Pancreas (tissue), 10 donors: ENCODE data around the gene CCDC50. TPM values are rescaled to one million over a fixed set of nuclear protein-coding genes. Genes with fewer than 3 reads are reported as not detected.

Source experiments
- ATAC-seq, 4 donors: fragments of 200-7000 bp; cut with Tn5 transposase; one replicate each; pipeline versions ENCODE4 v1.8.0 to v1.9.1; 2020; ENCODE audit warnings: mild to moderate bottlenecking in 4 of 4, moderate library complexity in 4 of 4
- DNase-seq, 6 donors: peaks; one replicate each; pipeline ENCODE4 v3.0.0-alpha.2; 2020
- FAIRE-seq: peaks from 2 replicates; lab custom pipeline; 2012; peaks lifted over from hg19 to GRCh38; lab: Jason Lieb, UNC
- H3K27ac ChIP-seq, 4 donors: fragments of 200-600 bp; sonication (generic); 1 replicate in 3 of 4; 2 replicates in 1 of 4; pipeline versions ENCODE4 v1.5.0 to v1.8.0; 2020
- H3K27me3 ChIP-seq, 4 donors: fragments of 200-600 bp; one replicate each; pipeline ENCODE4 v1.8.0; 2021
- H3K36me3 ChIP-seq, 3 donors: fragments of 200-600 bp; sonication (generic) in 1 of 3; one replicate each; pipeline versions ENCODE4 v1.5.0 to v1.8.0; 2020 to 2021
- H3K4me1 ChIP-seq, 3 donors: fragments of 200-600 bp; one replicate each; pipeline ENCODE4 v1.8.0; 2021
- H3K4me3 ChIP-seq, 4 donors: fragments of 200-600 bp; sonication (generic) in 2 of 4; one replicate each; pipeline versions ENCODE4 v1.5.0 to v1.8.0; 2020 to 2021
- H3K9me3 ChIP-seq, 4 donors: fragments of 200-600 bp; one replicate each; pipeline ENCODE4 v1.8.0; 2021
- CTCF ChIP-seq, 4 donors: fragments of 200-600 bp; sonication (generic) in 3 of 4; IDR thresholded peaks; one replicate each; pipeline versions ENCODE4 v1.5.0 to v1.8.0; 2021; ENCODE audit warnings: antibody characterized with exemption in 4 of 4
- WGBS, 2 donors: extraction: QIAGEN DNeasy Blood & Tissue Kit; methylation state at CpG; one replicate each; pipeline ENCODE4 v1.1.7; 2013; 5-methylcytosine and 5-hydroxymethylcytosine counted together
- intact Hi-C, 3 donors: fragments of 100-400 bp; cut with DNase I; formaldehyde crosslinking; loops; one replicate each; pipeline versions ENCODE4 v1.11.1 to v1.14.2; 2022
- polyA plus RNA-seq, 2 donors: library from polyadenylated mRNA; stranded (reverse); fragments of 200-250 nt; gene quantifications; one replicate each; pipeline ENCODE4 v1.2.3, GENCODE V29; 2013
- total RNA-seq, 6 donors: library from RNA; stranded (reverse); fragmentation: NEBNext Ultra II Directional in 4 of 6; extraction: Animal tissue kit (Norgen Biotek cat#: 25700) in 4 of 6; gene quantifications; one replicate each; pipeline versions ENCODE4 v1.2.1 to v1.2.4, GENCODE V29; 2021 to 2023
- donor health status: healthy with polysubstance abuse.
- donor health status: DM: no; HTN: no; CAD: no; lungs with moderate emphysema.
- donor health status: DM: no; HTN: no; CAD: no.
- donor health status: control.
- donor health status: control.
- donor health status: Bipolar disorder and iron deficiency.
- donor health status: DM: yes; HTN: yes; CAD: no.
- donor health status: DM: no; HTN: no; CAD: no.
- donor health status: DM: no; HTN: no; CAD: no.
- donor health status: DM: yes; HTN: yes; CAD: no.

The CCDC50 gene
- total and polyA plus RNA-seq, 8 donors = 24.5 to 44.4 (median 30.4) TPM

GRCh38 chr3:191431160-191431822 lies 102.1 kb downstream of the CCDC50 start:
- ATAC-seq (peak in 3 of 4 donors; percentile 20 to 53 (median 50)), FAIRE-seq (no peak), DNase-seq (no peak)
- Histone ChIP-seq H3K27me3 (peaks cover 0 to 5% (median 0%) of the 10 kb centered on the region in 4 donors), H3K27ac (peak overlapping the region in 1 of 4 donors; percentile 24), H3K4me1 (peaks cover 0 to 4% (median 0%) of the 10 kb centered on the region in 3 donors), H3K9me3 (no peaks in the 10 kb centered on the region), H3K36me3 (no peaks in the 10 kb centered on the region), H3K4me3 (no peak overlapping the region)
- 33 to 38% methylated on average over 5 of the region's 5 CpGs for WGBS, 2 donors
- TF ChIP-seq CTCF (IDR thresholded peaks at IDR 0.05) = no peak
- intact Hi-C loops = no loop called here

GRCh38 chr3:191432162-191432561 lies 103.0 kb downstream of the CCDC50 start:
- FAIRE-seq = no peak
- H3K36me3 ChIP-seq = no peaks in the 10 kb centered on the region

GRCh38 chr3:191434024-191434423 lies 104.8 kb downstream of the CCDC50 start:
- no peak overlapping the region for H3K27ac ChIP-seq
- H3K27me3 ChIP-seq = no peaks in the 10 kb centered on the region
- DNase-seq (no peak), ATAC-seq (no peak), FAIRE-seq (no peak)
- no peaks in the 10 kb centered on the region for H3K36me3 ChIP-seq
- H3K4me1 ChIP-seq = peaks cover 0 to 4% (median 0%) of the 10 kb centered on the region in 3 donors
- TF ChIP-seq CTCF (IDR thresholded peaks at IDR 0.05) = no peak
- intact Hi-C loops = no loop called here
- H3K9me3 ChIP-seq = no peaks in the 10 kb centered on the region
- 62 to 68% methylated on average over 1 of the region's 1 CpG for WGBS, 2 donors
- no peak overlapping the region for H3K4me3 ChIP-seq

More at GRCh38 chr3:191432162-191432561, 103.0 kb downstream of the CCDC50 start:
- Histone ChIP-seq H3K4me1 (peaks cover 0 to 4% (median 0%) of the 10 kb centered on the region in 3 donors), H3K27ac (no peak overlapping the region), H3K27me3 (peaks cover 0 to 3% (median 0%) of the 10 kb centered on the region in 4 donors), H3K9me3 (no peaks in the 10 kb centered on the region), H3K4me3 (no peak overlapping the region)
- no peak for TF ChIP-seq CTCF (IDR thresholded peaks at IDR 0.05)
- no peak for ATAC-seq
- DNase-seq = no peak
- intact Hi-C loops = no loop called here
- 87 to 93% methylated on average over 5 of the region's 5 CpGs for WGBS, 2 donors

- FAIRE-seq (no peak), ATAC-seq (no peak), DNase-seq (no peak)
- Histone ChIP-seq H3K27ac (no peak overlapping the region), H3K4me3 (no peak overlapping the region), H3K9me3 (no peaks in the 10 kb centered on the region), H3K27me3 (no peaks in the 10 kb centered on the region), H3K36me3 (no peaks in the 10 kb centered on the region), H3K4me1 (no peaks in the 10 kb centered on the region)
- 43 to 58% methylated on average over 2 of the region's 2 CpGs for WGBS, 2 donors
- intact Hi-C loops = no loop called here
- no peak for TF ChIP-seq CTCF (IDR thresholded peaks at IDR 0.05)
Measured at GRCh38 chr3:191435981-191436380, 106.8 kb downstream of the CCDC50 start.

GRCh38 chr3:191438150-191438814 lies 109.1 kb downstream of the CCDC50 start:
- WGBS, 2 donors = 58 to 76% methylated on average over 2 of the region's 2 CpGs
- Histone ChIP-seq H3K36me3 (no peaks in the 10 kb centered on the region), H3K9me3 (no peaks in the 10 kb centered on the region), H3K27me3 (no peaks in the 10 kb centered on the region), H3K4me3 (no peak overlapping the region), H3K27ac (no peak overlapping the region), H3K4me1 (no peaks in the 10 kb centered on the region)
- FAIRE-seq (no peak), ATAC-seq (no peak), DNase-seq (no peak)
- no peak for TF ChIP-seq CTCF (IDR thresholded peaks at IDR 0.05)
- intact Hi-C loops = no loop called here
